Left renal cortex interstitium (tissue), 4 donors: Measurements from ENCODE around the gene ZDHHC14. TPM values are rescaled to one million over a fixed set of nuclear protein-coding genes. Genes with fewer than 3 reads are reported as not detected.
A peak's percentile ranks its signal among the peaks of the same experiment; 100 is the strongest.
"Not testable (repeated sequence)": the region's sequence is repeated elsewhere in the genome, so short reads cannot be mapped to it uniquely, and the experiment has no call there.

Source experiments
- DNase-seq, 4 donors: peaks; one replicate each; pipeline ENCODE4 v3.0.0-alpha.2; 2013; ENCODE audit warnings: low read depth in 4 of 4, low spot score in 2 of 4, missing footprints in 1 of 4
- polyA plus RNA-seq, 4 donors: library from polyadenylated mRNA; unstranded; fragments of 120-200 nt; gene quantifications; one replicate each; pipeline ENCODE4 v1.2.1, GENCODE V29; 2013; ENCODE audit not compliant: insufficient read length in 4 of 4

ZDHHC14 gene
- 10 to 100 TPM; 18.8 to 21.6 (median 19.9) TPM for polyA plus RNA-seq

GRCh38 chr6:157380779-157381561 lies at the start of gene ZDHHC14:
Gene ZDHHC14, plus strand, starts transcription at chr6:157381190.
- peak in 3 of 4 donors; percentile 52 to 76 (median 74) for DNase-seq

DNA sequence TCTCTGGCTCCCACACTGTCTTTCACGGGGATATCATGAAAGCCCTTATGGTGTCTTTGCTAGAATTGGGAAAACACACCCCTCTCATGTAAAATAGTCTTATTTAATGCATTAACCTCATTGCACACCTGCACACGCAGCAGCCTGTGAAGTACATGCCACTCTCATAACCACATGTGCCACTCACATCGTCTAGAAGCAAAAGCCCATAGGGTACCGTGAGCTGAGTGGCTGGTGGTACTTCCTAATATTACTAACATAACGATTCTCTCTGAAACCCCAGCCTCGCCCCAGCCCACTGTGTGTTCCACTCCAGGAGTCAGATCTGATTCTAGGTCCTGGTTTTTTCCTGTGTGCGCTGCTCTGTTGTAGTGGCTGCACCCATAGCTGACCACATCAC lies 48.2 kb upstream of the ZDHHC14 start:
- no peak for DNase-seq

DNA sequence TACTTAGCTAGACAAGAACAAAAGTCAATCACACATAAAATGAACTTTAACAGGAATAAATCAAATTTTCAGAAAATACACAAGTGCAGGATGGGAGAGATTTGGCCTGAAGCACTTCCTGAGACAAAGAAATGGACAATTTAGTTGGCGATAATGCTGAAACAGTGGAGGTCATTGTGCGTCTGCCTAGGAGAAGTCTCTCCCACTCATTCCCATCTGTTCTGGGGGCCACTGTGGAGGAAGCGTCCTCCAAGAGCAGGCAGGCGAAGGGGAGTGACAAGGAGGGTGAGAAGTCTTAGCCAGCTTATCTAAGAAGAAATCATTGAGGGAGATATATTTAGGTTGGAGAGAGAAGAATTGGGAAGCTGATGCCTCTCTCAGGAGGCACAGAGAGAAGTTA lies 47.5 kb upstream of the ZDHHC14 start:
- no peak for DNase-seq

DNA sequence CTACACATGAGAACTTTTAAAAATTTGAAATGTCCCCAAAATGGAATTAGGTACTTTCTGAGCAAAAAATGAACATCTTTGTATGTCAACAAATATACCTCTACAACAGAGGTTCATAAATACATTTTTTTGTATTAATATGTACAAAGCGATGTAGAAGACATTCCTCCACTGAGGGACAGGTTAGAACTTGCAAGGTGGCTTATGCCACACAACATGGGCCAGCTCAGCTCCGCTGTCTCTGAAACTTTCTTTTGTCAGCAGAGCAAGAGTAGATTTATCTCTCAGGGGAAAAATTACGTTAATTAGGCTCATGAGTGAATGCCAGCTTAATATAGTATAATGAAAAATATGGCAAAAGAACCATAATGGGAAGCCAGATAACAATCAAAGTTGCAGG lies 47.0 kb upstream of the ZDHHC14 start:
- DNase-seq = no peak

- no peak for DNase-seq
Measured at GRCh38 chr6:157335829-157336228, 45.2 kb upstream of the ZDHHC14 start.

DNA sequence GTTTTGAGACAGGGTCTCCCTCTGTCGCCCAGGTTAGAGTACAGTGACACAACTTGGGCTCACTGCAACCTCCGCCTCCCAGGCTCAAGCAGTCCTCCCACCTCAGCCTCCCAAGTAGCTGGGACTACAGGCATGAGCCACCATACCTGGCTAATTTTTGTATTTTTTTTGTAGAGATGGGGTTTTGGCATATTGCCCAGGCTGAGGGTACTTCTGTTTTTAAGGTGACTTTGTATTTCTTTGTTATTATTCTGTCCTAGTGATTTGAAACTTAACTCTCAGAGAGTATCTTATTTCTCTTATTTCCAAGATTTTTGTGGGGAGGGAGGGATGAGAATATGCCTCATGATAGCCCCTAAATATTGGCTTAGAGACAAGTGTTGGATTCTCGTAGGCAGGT lies 43.7 kb upstream of the ZDHHC14 start:
- not testable (repeated sequence) for DNase-seq

DNA sequence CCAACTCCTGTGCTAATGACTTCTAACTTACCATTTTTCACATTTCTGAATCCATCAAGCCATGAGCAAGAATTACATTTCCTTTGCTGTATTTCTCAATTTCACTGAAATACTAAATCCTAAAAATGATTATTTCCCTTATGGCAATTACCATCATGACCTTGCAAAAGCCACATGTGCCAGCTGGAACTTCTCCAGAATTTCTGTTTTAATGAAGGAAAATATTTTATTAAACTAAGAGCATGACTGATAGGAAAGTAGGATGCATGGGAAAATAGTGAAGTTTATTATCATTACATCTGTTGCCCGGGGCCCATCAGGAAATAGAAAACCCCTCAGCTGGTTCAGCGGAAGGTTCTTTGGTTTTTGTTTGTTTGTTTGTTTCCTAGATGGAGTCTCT lies 43.2 kb upstream of the ZDHHC14 start:
- DNase-seq = no peak

GRCh38 chr6:157339432-157339831 lies 41.6 kb upstream of the ZDHHC14 start:
- DNase-seq = no peak

- no peak for DNase-seq
Measured at GRCh38 chr6:157343732-157344131, 37.3 kb upstream of the ZDHHC14 start.

- DNase-seq = no peak
Measured at GRCh38 chr6:157346373-157346772, 34.6 kb upstream of the ZDHHC14 start.

DNA sequence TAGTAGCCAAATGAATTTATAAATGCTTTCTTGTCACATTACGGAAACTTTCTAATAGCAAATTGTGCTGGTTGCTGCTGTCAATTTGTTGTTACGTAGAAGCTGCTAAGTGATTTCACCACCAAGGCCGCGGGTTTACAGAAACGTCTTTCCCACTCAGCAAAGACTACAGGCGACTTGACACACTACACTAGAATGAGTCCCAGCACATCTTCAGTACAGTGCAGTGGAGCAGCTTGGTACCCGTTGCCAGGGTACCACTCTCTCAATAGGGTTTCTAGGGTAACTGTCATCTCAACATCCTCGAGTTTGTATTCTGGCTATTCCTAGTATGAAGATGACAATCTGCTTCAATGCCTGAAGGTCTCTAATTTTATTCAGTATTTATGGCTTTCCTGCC lies 22.7 kb upstream of the ZDHHC14 start:
- no peak for DNase-seq

GRCh38 chr6:157361886-157362285 lies 19.1 kb upstream of the ZDHHC14 start:
- DNase-seq = no peak

DNA sequence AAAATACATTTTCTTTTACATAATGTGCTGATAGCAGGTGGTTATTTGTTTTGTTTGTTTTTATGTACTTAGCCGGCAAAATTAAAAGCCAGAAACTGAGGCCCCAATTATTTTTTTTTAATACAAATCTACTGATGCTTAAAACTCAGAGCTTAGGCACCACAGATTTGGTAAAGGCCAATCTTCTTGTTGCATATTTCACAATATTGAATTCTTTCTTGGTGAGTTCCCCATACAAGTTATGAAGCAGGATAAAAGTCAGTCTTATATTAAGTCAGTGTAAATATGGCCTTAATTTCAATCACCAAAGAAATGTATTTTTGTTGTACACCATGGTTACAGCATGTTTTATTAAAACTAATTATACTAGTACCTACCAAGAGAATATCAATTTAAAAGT lies 16.3 kb upstream of the ZDHHC14 start:
- no peak for DNase-seq

DNA sequence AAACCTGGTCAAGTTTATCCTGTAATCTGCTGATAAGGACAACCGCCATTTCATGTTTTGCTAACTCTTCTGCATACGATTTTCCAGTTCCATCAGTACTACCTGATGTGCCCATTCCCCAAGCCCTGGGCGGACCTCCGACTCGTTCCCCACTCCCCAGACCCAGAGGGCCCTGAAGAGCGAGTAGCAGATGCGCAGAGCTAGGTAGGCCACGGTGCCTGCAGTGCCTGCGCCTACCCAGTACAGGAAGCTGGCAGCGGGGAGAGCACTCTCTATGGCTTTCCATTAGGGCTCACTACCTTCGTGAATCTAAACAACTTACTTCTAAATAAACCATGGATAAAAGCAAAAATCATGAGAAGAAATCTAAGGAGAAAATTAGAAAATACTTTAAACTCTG lies 14.3 kb upstream of the ZDHHC14 start:
- no peak for DNase-seq

DNA sequence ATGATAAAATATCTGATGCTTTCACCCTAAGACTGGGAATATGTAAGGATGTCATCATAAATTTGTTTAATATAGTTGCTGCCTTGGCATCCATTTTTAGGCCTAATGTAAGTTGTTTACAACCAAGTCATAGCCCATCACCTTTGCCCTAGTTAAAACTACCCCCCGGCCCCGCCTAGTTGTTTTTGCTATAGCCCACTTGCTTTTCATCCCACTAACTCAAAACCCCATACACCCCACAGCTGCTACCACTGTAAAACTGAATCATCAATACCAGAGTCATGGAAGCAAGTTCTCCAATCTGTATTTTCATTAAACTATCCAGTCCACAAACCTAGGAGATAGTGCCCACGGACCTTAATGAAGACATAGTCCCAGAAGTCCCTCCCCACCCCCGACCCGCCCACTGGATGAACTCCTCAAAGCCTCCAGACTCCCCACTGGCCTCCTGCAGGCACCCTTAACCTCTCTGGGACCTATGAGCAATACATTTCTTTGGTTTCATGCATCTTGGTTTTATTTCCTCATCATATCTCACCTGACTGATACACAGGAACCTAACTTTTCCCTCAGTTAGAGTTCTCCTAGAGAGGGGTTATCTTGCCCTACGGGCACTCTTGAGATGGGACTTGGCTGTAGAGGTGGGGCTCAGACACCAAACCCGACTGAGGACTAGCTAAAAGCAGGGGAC lies 12.5 kb upstream of the ZDHHC14 start:
- no peak for DNase-seq

GRCh38 chr6:157370755-157371154 lies 10.2 kb upstream of the ZDHHC14 start:
- no peak for DNase-seq

- DNase-seq = no peak
Measured at GRCh38 chr6:157372501-157373280, 8.3 kb upstream of the ZDHHC14 start.

DNA sequence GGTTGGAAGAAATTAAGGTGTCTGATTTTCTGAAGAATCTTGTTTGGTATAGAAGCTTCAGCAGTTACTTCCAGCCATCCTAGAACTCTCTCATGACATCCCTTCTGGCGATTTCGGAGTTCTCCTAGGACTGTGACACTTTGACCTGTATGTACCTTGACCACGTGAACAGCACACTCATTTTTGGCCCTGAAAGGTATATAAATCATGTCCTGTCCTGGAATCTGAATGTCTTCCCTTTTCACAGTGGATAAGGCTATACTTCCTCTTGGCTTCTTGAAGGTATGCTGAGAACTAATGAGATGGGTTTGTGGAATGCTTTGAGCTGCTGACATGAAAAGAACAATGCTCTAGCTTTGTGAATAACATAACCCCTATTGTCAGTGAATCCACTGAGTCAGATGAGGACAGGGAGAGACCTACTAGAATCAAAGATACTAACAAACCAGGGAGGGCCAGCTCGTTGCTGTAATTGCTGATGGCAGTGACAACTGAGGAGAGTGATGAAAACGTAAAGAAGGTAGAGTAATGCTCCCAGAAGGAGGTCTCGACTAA lies 6.0 kb upstream of the ZDHHC14 start:
- no peak for DNase-seq

DNA sequence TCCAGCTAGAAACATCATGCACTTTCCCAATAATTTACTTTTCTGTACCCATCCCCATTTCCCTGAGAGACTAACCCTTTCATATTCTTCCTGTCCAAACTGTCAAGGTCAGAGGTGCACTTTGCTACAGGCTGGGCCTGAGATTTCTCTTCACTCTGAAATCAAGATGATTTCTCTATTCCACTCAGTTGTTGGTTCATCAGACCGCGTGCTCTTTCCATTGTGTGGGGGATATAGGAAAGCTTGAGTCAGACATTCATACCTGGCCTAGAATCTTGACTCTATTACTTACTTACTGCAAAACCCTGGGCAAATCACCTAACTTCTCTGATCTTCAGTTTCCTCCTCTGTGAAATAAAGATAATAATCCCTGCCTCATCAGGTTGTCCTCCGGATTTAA lies 4.7 kb upstream of the ZDHHC14 start:
- no peak for DNase-seq

DNA sequence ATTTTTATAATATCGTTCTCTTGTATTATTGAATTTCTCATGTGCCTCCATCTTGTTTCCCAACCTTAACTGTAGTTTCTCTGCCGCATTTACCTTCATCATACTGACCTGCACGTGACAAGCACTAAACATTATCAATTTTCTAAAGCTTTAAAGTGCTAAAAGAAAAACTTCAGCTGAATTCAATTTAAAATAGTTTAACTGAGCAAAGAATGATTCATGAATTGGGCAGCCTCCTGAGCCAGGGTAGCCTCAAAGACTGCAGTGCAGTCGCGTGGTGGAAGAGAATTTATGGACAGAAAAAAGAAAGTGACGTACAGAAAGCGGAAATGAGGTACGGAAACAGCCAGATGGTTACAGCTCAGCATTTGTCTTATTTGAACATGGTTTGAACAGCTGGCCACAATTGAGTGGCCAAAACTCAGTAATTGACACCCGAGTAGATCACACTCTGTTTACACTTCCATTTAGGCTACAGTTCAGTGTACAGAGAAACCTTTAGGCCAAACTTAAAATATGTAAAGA lies 4.2 kb upstream of the ZDHHC14 start:
- no peak for DNase-seq
